ENCODE measurements around the gene ATP4A.

Gene ATP4A

DNA sequence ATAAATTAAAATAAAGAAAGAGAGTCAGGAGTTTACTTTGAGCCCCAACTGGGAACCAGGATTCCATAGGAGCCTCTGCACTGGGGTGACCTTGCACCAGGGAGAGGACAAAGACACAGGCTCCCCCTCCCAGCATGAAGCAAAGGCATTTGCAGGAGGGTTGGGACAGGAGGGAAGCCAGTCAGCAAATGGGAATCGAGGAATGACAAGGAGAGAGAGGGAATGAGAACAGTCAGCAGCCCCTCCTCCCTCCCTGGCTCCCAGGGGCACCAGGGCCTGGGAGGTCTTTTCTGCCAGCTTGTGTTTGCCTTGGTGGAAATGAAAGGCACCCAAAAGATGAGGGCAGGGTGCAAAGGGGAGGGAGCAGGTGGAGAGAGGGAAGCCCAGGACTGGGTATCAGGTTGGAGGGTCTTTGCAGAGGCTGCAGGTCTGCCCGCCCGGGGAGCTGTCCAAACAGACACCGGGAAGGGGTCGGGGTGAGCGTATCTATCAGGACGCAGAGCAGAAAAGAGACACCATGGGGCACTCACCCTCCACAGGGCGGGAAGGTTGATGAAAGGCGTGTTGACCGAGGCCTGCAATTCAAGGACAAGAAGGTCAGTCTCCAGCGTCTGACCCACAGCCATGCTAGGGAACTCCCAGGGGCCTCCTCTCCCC is 39.1 kb downstream of the ATP4A start:
- no peak for DNase-seq

DNA sequence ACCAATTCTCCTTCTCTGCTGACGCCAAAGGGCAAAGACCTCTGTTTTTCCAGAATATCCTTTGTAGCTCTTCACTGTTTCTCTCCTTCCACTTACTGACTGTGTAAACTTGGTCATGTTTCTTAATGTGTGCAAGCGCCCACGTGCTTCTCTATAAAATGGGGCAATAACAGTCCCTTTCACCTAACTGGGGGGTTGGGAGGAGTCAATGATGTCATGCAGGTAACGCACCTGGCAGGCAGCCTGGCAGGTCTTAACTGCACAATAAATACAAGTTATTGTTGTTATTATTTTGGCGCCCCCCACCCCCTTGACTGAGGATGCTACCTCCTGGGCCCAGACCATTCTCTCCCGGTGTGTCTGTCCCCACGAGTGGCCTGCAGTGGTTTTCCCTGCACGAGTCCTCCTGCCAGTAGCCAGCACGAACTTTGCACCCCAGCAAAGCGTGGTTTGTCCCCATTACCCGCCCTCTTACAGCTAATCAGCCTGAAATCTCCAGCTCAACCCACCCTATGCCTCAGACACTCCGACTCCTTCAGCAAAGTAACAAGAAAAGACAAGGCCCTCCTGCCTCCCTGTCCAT is 40.6 kb downstream of the ATP4A start:
- no peak for DNase-seq

DNA sequence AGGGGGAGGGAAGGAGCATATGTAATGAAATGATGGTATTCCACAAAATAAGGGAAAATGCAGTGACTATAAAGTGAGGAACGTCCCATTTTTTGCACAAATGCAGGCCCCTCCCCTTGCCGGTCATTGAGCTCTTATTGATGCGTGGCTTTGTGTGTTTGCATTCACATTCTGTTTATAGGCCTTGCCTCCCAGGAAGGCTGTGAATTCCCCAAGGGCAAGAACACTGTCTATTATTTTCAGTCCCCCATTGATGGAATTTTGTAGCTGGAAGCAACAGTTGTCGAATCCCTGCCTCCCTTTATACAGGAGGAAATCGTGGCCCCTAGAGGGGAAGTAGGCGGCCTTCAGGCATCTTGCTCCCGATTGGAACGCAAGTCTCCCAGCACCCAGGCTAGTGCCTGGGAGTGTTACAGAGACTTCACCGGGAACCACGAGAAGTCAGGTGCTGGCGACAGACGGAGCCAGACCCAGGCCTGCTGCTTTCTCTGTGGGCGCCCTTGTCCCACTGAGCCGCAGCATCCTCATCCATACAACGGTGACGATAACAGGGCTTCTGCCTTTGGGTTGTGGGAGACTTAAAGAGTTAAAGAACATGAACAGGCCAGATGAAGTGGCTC is 42.2 kb downstream of the ATP4A start:
- DNase-seq: no peak

DNA sequence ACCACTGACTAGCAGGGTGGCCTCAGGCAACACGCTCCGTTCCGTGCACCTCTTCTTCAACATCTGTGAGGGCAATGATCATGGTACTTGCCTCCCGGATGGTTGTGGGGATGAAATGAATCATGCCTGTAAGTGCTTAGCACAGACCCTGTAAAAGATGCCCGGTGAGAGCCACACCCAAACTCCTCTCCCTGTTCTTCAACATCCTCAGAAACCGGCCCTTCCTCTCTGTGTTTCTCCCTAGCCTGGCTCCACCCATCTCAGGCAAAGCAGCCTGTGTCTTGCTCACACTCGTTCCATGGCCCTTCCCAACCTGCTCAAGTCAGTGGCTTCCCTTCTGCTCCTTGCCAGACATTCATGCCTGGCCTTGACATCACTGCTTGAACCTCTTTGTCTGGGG is 44.2 kb downstream of the ATP4A start:
- DNase-seq: no peak

DNA sequence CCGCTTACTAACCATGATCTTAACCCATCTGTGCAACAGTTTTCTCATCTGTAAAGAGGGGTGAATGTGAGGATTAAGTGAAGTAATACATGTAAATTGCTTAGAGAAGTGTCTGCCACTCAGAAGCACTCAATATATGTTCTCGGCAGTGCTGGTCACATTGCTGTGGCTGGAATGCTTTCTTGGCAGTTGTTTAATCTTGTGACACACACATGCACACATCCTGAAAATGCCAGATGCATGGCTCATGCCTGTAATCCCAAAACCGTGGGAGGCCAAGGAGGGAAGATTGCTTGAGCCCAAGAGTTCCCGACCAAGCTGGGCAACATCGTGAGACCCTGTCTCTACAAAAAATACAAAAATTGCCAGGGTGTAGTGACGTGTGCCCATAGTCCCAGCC is 45.1 kb downstream of the ATP4A start:
- DNase-seq: no peak

DNA sequence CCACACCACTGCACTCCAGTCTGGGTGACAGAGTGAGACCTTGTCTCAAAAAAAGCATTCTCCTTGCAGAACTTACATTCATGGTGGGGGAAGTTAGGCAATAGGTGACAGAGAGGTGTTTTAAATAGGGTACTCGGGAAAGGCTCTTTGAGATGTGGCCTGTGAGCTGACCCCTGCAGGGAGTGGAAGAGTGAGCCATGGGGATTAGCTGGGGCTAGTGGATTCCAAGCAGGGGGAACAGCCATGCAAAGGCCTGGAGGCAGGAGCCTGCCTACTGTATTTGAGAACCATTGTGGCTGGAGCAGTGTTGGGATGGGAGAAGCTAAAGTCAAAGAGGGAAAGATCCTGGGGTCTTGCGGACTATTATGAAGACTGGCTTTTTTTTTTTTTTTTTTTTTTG is 46.1 kb downstream of the ATP4A start:
- no peak for DNase-seq

DNA sequence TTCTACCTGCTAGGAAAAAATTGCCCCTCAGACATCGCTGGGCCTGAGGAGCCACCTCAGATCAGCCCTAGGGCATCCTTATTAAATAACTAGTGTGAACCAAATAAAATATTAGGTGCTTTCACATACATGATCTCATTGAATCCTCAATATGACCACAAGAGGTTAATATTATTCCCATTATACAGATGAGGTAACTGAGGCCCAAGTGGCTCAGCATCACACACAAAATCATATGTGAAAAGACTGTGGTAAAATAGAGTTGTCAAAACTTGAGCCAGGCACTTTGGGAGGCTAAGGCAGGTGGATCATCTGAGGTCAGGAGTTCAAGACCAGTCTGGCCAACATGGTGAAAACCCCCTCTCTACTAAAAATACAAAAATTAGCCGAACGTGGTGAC is 47.1 kb downstream of the ATP4A start:
- DNase-seq: no peak

DNA sequence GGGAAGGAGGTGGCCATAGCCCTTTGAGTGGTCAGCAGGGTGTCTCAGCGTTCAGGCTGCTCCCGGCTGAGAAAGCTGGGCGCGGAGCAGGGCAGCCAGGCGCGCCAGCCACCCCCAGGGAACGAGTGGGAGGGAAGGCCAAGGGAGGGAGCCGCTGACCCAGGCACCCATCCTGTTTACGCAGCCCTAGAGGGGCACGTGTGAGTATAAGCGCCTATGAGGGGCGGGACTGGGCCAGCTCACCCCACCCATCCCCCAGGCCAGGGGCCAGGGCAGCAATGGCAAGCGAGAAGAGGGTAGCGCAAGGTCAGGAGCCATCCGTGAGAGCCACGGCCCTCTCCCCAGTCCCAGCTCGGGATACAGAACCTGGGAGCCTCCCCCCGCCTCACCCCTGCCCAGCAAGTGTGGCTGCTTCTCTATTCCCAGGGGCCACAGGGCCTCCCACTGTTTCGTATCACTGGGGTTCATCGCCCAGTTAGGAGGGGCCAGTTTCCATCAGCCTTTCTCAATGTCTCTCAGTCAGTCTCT is 49.1 kb downstream of the ATP4A start:
- DNase-seq: no peak

DNA sequence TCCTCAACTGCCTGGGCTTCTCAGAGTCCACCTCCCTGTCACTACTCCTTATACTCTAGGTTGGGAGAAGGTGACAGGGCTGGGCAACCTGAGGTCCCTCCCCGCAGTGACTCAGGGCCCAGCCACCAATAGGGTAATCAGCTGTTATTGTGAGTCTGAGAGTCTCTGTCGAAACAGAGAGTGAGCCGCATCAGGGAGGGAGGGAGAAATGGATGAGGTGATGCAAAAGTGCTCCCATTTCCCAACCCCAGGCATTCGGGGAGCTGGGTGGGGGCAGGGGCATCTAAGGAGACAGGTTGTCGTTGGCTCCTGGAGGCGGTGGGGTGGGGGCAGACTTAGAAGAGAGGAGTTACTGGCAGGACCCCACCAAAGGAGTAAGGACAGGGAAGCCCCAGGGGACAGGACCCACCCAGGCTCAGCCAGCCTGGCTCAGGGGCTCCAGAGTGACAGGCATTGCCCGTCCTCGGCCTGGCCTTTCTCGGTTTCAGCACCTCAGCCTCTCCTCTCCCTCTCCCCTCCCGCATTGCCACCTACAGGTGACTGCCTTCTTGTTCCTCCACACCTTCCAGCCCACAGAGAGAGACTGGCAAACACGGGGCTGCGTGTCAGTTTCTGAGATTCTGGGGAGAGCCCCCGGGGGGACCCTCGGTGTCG is 49.7 kb downstream of the ATP4A start, which contains the start of gene DMKN:
DMKN (minus strand) TSS at position 22 of the 654 bp plus-strand sequence. CDS start 174 bp downstream, outside the sequence.
- DNase-seq: no peak

DNA sequence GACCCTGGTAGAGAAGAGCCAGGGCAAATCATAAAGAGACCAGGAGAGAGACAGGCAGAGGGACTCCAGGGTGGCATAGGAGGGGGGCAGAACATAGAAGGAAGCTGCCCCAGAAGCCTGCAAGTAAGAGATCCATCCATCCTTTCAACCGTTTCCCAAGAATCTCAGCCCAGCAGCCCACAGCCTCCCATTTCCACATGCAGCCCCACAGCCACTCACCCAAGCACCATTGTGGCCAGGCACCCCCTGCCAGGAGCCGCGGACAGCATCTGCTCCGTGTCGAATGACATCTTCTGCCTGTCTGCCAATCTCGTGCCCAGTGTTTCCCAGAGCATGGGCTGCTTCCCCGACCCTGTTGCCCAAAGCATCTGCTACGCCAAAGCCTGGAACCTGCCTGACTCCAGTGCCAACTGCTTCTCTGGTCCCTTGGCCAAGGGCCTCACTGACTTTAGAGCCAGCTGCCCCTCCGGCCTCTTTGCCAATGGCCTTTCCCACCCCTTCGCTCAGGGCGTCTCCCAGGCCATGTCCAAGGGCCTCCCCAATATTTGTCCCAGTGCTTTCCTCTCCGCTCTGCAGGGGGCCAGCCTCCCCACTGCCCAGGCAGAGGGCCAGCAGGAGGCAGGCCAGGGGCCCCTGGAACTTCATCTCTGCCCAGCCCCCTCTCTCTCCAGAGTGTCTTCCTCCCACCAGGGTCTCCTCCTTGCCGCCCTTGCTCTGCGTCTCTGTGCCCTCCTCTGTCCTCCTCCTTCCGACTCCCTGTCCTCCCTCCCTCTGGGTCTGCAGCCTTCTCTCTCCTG is 50.4 kb downstream of the ATP4A start:
- DNase-seq: no peak

DNA sequence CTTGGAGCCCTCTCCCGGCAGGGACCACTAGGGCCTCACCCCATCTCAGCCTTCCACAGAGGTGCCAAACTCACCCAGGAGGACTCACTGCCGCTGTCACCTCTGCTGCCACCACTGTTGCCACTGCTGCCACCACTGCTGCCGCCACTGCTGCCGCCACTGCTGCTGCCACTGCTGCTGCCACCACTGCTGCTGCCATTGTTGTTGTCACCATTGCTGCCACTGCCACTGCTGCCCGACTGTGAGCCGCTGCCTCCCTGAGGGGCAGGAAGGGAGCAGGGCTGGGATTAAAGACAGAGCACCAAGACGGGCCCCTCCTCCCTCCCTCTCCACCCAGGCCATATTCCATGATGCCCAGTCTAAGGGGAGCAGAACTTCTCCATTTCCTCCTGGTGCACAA is 52.1 kb downstream of the ATP4A start:
- DNase-seq: no peak

DNA sequence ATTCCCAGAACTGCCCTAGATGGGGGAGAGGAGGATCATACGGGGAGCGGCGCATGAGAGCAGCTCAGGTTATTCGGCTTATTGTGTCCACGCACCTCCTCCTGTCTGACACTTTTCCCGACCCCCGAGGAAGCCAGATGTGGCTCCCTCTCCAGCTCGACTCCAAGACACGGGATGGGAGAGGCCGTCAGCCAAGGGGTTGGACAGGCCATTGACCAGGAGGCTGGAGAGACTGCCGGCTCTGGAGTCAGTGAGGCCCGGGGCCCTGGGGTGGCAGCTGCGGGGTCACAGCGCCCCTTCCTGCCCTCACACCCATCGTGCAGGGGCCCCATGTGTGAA is 52.9 kb downstream of the ATP4A start:
- no peak for DNase-seq

DNA sequence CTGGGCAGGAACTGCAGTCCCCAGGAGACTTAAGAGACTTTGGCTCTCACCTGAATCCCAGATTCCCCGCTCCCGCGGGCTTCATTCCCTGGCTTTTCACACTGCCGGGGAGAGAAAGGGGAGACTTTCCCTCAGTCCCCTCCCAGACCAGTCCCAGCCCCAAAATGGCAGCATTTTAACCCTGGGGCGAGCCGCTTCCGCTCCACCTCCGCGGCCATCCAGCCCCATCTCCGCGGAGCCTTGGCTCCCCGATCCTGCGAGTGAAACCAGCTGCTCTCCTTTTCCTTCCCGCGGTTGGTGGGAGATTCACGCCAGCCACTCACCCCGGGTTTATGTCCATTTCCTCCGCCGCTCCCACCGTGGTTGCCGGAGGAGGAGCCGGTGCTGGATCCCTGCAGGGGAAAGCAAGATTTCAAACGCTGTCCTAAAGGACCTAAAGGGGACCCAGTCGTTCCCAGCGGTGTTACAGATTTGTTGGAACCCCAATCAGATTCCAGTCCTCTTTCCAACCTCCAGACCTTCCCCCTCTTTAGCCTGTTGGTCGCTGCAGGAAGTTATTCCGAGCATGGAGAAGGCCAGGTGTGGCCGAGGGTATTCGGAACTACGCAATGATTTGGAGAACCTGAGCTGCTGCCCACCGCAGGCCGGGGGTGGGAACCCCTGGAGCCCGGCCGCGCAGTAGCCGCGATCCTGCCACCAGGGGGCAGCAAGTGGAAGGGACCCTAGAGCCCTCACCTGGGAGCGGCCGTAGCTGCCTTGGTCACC is 53.4 kb downstream of the ATP4A start:
- DNase-seq: peak; percentile 52 to 84 (median 73)

DNA sequence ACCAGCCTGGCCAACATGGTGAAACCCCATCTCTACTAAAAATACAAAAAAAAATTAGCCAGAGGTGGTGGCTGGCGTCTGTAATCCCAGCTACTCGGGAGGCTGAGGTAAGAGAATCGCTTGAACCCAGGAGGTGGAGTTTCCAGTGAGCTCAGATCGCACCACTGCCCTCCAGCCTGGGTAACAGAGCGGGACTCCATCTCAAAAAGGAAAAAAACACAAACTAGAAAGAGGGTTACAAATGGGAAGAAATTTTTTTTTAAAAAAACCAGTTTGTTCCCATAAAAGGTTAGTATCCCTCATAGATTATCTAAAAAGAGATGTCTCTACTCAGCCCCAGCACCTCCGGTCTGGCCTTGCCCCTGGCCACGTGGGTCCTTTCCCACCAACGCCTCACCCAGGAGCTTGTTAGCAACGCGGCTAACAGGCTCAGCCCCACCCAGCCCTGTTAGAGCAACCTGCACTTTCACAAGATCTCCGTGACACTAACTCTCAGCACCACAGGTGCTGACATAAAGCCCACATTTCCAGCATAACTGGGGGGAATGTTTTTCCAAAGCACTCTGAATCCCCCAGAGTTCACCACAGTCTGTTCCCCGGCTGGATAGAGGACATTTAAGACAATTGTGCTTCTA is 54.3 kb downstream of the ATP4A start:
- peak in 1 of 4 experiments; percentile 31 for DNase-seq

DNA sequence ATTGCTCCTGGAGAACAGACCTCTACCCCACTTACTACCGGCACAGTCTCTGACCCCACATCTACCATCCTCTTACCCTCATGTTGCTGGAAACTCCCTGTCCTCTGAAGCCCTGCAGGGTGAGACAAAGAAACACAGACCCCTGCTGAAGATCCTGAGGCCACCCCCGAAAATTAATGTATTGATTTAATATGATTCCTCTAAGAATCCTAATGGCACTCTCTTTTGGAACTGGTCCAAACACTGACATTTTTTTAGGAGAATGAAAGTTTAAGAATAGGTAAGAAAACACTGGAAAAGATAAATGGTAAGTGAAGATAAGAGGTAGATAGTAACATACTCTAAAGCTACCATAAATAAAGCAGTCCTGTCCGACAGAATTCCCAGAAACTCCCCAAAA is 55.3 kb downstream of the ATP4A start:
- no peak for DNase-seq

DNA sequence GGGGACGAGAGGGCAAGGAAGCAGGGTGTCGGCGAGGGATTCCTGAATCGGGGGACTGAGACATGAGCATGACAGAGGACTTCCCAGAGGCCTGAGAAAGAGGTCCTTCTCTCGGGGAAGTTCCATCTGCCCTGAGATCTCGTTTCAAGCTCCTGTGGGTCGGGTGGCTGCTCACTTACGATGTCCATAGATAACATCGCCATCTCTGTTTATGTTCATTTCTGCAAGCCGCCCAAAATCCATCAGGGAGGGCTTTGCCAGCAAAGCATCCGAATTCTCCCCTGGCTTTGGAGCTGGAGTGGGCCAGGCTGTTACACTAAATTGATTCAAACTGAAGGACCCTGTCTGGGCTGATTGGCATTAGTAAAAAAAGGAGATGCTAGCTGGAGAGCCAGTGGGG is 55.9 kb downstream of the ATP4A start:
- no peak for DNase-seq

DNA sequence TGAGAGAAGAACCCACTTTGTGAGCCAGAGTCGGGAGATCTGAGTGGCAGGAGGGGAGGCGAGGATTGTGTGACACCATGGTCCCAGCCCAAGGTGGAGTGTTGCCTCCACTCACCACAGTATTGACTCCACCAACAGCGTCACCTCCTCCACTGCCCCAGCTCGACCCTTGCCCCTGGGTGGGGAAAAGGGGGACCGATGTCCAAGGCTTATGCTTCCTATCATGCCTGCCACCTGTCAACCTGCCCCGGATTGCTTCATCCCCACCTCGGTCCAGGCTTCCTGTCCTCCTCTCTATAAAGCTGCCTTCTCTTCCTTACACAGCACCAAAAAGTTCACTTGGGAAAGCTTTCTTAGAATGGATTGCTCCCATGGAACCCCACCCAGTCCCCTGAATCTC is 57.4 kb downstream of the ATP4A start:
- no peak for DNase-seq

DNA sequence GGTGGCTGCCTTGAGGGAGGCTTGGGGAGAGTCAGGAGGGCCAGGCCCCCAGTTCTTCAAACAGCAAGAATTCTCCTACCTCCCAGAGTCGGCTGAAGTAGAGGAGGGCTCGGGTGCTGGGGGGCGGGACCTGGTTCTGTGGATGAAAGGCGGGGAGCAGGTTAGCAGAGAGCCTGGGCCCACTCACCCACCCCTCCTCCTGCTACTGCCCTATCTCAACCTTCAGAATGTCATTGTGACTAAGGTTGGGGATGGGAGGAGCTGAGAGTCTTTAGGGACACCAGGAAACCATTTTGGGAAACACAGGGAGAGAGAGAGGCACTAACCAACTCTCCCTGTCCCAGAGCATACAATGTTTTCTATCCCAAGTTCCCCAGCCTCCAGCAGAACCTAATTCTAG is 60.7 kb downstream of the ATP4A start:
- no peak for DNase-seq

DNA sequence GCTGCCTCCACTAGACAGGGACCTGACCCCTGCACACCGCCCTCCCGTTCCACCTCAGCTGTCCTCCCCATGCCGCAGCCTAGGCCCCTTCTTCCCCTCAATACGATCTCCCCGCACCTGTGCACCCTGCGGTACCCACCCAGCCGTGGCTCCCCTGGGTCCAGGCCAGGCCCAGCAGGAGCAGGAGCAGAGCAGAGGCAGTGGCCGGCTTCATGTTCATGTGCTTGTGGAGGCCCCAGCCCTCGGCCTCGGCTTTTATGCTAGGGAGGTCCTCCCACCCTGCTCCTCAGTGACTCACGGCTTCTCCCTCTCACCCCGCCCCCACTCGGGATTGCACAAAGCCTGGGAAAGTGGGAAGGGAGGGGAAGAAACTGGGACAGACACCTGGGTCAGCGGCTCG is 61.8 kb downstream of the ATP4A start:
- no peak for DNase-seq

DNA sequence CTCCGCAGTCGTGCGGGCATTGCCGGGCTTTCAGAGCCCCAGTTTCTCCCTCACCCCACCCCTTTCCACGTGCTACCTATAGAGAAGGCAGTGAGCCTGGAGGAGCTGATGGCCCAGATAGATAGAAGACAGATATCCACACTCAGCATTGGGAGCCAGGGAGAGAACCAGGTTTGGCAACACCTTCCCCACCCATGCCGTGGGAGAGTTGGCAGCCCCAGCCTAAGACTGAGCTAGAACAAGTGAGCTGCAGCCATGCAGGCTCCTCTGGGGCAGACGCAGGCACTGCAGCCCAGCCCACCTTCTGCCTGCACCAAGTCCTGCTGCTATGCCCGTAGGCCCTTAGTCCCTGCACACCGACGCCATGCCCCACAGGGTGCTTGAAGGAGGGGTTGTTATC is 62.8 kb downstream of the ATP4A start:
- no peak for DNase-seq

Data from suppressor macrophage (primary cell).